Breast epithelium (tissue), 3 donors: ENCODE results near the gene TNFAIP1.

Experiments used
- CTCF ChIP-seq, 3 donors: fragments of 450-650 bp; IDR thresholded peaks; one replicate each; pipeline ENCODE4 v1.5.1; 2016 to 2017; ENCODE audit warnings: antibody characterized with exemption in 3 of 3, mild to moderate bottlenecking in 3 of 3, moderate library complexity in 3 of 3
- POLR2A ChIP-seq: fragments of 450-650 bp; IDR thresholded peaks from one replicate; pipeline ENCODE4 v1.6.1; 2016; ENCODE audit warnings: antibody characterized with exemption, mild to moderate bottlenecking, moderate library complexity

- TF ChIP-seq POLR2A (no peak), CTCF (IDR thresholded peaks at IDR 0.05) (no peak)
Measured at GRCh38 chr17:28385406-28385805, 49.8 kb downstream of the TNFAIP1 start.
